ENCODE measurements around the gene SNAP25. TPM values are rescaled to one million over a fixed set of nuclear protein-coding genes. Genes with fewer than 3 reads are reported as not detected.

SNAP25 gene
- total RNA-seq, 4 donors from 2014 or later: 0.22 to 0.39 TPM; not detected in 2

DNA sequence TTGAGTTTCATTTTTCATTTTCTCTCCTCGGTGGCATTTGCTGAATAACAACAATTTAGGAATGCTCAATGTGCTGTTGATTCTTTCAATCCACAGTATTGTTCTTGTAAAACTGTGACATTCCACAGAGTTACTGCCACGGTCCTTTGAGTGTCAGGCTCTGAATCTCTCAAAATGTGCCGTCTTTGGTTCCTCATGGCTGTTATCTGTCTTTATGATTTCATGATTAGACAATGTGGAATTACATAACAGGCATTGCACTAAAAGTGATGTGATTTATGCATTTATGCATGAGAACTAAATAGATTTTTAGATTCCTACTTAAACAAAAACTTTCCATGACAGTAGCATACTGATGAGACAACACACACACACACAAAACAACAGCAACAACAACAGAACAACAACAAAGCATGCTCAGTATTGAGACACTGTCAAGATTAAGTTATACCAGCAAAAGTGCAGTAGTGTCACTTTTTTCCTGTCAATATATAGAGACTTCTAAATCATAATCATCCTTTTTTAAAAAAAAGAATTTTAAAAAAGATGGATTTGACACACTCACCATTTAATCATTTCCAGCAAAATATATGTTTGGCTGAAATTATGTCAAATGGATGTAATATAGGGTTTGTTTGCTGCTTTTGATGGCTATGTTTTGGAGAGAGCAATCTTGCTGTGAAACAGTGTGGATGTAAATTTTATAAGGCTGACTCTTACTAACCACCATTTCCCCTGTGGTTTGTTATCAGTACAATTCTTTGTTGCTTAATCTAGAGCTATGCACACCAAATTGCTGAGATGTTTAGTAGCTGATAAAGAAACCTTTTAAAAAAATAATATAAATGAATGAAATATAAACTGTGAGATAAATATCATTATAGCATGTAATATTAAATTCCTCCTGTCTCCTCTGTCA, 88.1 kb downstream of the SNAP25 start:
- no peak overlapping the region for H3K4me3 ChIP-seq
- no peaks in the 10 kb centered on the region for H3K27me3 ChIP-seq
- no peak overlapping the region for H3K27ac ChIP-seq
- H3K4me1 ChIP-seq: no peaks in the 10 kb centered on the region
- no peaks in the 10 kb centered on the region for H3K36me3 ChIP-seq
- no peak for TF ChIP-seq POLR2A (IDR thresholded peaks at IDR 0.05)
- no peak for TF ChIP-seq EP300 (IDR thresholded peaks at IDR 0.05)
- TF ChIP-seq, protein P1, sequence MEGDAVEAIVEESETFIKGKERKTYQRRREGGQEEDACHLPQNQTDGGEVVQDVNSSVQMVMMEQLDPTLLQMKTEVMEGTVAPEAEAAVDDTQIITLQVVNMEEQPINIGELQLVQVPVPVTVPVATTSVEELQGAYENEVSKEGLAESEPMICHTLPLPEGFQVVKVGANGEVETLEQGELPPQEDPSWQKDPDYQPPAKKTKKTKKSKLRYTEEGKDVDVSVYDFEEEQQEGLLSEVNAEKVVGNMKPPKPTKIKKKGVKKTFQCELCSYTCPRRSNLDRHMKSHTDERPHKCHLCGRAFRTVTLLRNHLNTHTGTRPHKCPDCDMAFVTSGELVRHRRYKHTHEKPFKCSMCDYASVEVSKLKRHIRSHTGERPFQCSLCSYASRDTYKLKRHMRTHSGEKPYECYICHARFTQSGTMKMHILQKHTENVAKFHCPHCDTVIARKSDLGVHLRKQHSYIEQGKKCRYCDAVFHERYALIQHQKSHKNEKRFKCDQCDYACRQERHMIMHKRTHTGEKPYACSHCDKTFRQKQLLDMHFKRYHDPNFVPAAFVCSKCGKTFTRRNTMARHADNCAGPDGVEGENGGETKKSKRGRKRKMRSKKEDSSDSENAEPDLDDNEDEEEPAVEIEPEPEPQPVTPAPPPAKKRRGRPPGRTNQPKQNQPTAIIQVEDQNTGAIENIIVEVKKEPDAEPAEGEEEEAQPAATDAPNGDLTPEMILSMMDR (IDR thresholded peaks at IDR 0.05): no peak
- 35 to 40% methylated on average over 3 of the region's 3 CpGs for WGBS, 2 donors
- no peak for DNase-seq (ENCODE audit: low spot score in 2 of 2)
- H3K9me3 ChIP-seq: no peaks in the 10 kb centered on the region

DNA sequence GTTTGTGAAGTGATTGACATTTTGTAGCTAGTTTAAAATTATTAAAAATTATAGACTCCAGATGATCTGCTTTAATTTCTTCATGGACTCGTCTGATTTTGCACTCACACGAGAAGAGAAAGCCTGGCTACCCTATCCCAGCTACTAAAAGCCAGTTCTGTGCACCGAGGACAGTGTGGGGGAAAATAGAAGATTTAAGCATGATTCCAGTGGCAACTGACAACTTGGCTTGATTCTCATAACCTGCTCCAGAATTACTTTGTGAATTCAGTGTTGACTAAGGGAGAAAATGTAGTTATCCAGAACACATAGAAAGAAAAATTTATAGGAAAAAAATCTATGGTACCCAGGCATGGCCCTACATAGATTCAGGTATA, 88.7 kb downstream of the SNAP25 start:
- H3K9me3 ChIP-seq: no peaks in the 10 kb centered on the region
- H3K4me3 ChIP-seq: no peak overlapping the region
- H3K4me1 ChIP-seq: no peaks in the 10 kb centered on the region
- no peaks in the 10 kb centered on the region for H3K36me3 ChIP-seq
- no peak for DNase-seq (ENCODE audit: low spot score in 2 of 2)
- no peaks in the 10 kb centered on the region for H3K27me3 ChIP-seq
- WGBS, 2 donors: 55 to 64% methylated on average over 3 of the region's 3 CpGs
- no peak overlapping the region for H3K27ac ChIP-seq
- no peak for TF ChIP-seq POLR2A (IDR thresholded peaks at IDR 0.05)
- TF ChIP-seq, protein P1 (IDR thresholded peaks at IDR 0.05): no peak
- no peak for TF ChIP-seq EP300 (IDR thresholded peaks at IDR 0.05)

DNA sequence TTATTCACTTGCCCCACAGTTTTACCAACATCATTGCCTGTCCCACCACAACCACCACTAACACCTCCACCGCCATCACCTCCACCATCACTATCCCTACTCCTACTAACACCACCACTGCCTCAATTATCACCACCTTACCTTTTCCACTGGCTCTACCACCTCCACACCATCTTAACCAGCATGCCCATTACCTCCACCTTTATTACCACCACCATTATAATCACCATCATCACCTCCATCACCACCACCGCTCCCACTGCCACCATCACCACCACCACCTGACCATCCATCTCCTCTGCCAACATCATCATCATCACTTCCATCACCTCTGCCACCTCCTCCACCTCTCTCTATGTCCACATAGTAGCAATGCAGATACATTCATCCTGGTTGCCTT, 90.0 kb downstream of the SNAP25 start:
- H3K4me1 ChIP-seq: peaks cover 0 to 1% (median 0%) of the 10 kb centered on the region in 4 donors

DNA sequence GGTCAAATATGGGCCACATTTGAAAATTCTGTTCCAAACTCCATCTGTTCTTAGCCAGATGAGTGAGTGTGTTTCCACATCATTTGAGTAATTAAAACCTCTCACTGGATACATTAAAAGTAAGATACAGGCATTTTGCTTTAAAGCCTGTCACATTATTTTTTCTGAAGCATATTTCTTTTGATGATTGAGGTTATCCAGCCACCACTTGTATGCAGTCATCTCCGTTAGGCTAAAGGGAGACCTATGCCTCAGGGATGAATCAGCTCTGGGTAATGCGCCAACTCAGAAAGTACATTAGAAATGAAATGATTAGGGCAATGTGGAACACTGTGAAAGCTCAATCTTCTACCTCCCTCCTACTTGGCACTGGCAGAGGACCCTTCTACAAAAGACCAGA, 90.7 kb downstream of the SNAP25 start:
- H3K27me3 ChIP-seq: no peaks in the 10 kb centered on the region
- H3K4me3 ChIP-seq: no peak overlapping the region
- WGBS, 2 donors: 70 to 74% methylated on average over 2 of the region's 2 CpGs
- no peak overlapping the region for H3K27ac ChIP-seq
- DNase-seq (ENCODE audit: low spot score in 2 of 2): no peak
- no peaks in the 10 kb centered on the region for H3K9me3 ChIP-seq
- peaks cover 0 to 8% (median 0%) of the 10 kb centered on the region in 4 donors for H3K4me1 ChIP-seq
- TF ChIP-seq, protein P1 (IDR thresholded peaks at IDR 0.05): no peak
- no peak for TF ChIP-seq EP300 (IDR thresholded peaks at IDR 0.05)
- no peak for TF ChIP-seq POLR2A (IDR thresholded peaks at IDR 0.05)
- H3K36me3 ChIP-seq: no peaks in the 10 kb centered on the region

More for the DNA sequence above, 90.0 kb downstream of the SNAP25 start:
- Histone ChIP-seq H3K9me3 (no peaks in the 10 kb centered on the region), H3K27me3 (no peaks in the 10 kb centered on the region), H3K36me3 (no peaks in the 10 kb centered on the region), H3K4me3 (no peak overlapping the region), H3K27ac (no peak overlapping the region)
- TF ChIP-seq EP300 (IDR thresholded peaks at IDR 0.05) (no peak), POLR2A (IDR thresholded peaks at IDR 0.05) (no peak)
- TF ChIP-seq, protein P1 (IDR thresholded peaks at IDR 0.05): no peak
- 51 to 77% methylated on average over 2 of the region's 2 CpGs for WGBS, 2 donors
- DNase-seq (ENCODE audit: low spot score in 2 of 2): no peak

DNA sequence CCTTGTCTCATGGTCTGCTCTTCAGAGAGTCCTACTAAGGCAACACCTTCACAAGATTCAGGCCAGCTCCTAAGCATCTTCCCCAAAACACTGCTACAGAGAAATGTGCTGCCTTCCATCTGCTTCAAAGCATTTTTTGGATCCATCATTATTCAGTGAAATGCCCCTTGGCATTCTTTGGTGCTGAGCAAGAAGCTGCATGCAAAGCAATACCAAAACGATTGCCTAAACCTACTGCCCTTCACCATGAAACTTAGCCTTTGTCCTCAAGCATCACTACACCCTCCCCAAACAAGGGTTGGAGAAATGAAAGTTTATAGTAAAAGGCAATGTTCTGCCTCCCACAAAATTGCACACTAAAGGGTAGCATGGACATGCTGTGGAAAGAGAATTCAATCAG, 93.5 kb downstream of the SNAP25 start:
- no peak overlapping the region for H3K27ac ChIP-seq
- no peak overlapping the region for H3K4me3 ChIP-seq
- WGBS, 2 donors: 72 to 74% methylated on average over 1 of the region's 1 CpG
- DNase-seq (ENCODE audit: low spot score in 2 of 2): no peak
- peaks cover 0 to 3% (median 0%) of the 10 kb centered on the region in 4 donors for H3K9me3 ChIP-seq
- TF ChIP-seq POLR2A (IDR thresholded peaks at IDR 0.05): no peak
- no peak for TF ChIP-seq EP300 (IDR thresholded peaks at IDR 0.05)
- TF ChIP-seq, protein P1 (IDR thresholded peaks at IDR 0.05): no peak
- no peaks in the 10 kb centered on the region for H3K27me3 ChIP-seq
- peaks cover 0 to 11% (median 0%) of the 10 kb centered on the region in 4 donors for H3K4me1 ChIP-seq
- H3K36me3 ChIP-seq: no peaks in the 10 kb centered on the region
